Hematopoietic multipotent progenitor cell treated with erythropoietin and hydrocortisone succinate and interleukin-3 and kit ligand, for 6 days (in vitro differentiated cells): ENCODE data around the gene TSPYL2.

Source experiments
- DNase-seq: peaks from one replicate; pipeline ENCODE4 v3.0.0-alpha.2; 2015

TSPYL2 gene

DNA sequence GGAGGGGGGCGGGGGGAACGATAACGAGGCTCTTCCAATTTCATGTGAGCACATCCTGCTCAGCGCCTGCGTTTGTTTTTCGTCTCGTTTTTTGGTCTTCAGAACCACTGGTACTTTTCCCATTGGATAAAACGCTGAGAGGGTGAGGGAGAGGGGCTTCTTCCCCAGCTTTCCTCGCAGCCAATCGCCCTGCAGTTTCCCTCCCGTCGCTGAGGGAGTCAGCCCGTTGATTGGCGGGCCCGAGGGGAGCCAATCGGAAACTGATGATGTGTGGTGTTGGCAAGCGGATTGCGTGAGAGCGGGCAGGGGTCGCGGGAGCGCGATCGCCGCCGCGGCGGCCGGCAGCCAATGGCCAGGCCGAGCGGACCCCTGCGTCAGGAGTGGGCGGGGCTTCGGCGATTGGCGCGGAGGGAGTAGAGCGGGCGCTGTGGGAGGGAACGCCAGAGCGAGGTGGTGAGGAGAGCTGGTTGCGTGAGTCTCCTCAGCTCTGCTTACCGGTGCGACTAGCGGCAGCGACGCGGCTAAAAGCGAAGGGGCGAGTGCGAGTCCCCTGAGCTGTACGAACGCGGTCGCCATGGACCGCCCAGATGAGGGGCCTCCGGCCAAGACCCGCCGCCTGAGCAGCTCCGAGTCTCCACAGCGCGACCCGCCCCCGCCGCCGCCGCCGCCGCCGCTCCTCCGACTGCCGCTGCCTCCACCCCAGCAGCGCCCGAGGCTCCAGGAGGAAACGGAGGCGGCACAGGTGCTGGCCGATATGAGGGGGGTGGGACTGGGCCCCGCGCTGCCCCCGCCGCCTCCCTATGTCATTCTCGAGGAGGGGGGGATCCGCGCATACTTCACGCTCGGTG is at the start of gene TSPYL2:
TSS of gene TSPYL2 (plus strand) at position 443 of the 848 bp plus-strand sequence. CDS start at position 575, 132 bp downstream.
- peak; percentile 91 for DNase-seq

DNA sequence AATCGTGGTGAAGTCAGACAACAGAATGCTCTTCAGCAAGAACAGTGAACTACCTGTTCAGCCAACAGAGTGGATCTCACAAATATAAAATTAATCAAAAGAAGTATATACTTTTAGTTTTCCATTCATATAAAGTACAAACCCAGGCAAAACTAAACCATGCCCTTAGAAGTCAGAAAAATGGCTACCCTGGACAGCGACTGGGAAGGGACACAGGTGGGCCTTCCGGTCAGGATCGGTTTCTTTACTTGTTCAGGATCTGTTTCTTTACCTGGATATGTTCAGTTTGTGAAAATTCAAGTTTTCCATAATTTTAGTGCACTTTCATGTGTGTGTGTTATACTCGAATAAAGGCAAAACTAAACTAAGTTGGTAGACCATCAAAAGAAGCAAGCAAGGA is 46.0 kb upstream of the TSPYL2 start:
- no peak for DNase-seq

GRCh38 chrX:53039236-53039635 is 42.9 kb upstream of the TSPYL2 start:
- DNase-seq = peak; percentile 82

DNA sequence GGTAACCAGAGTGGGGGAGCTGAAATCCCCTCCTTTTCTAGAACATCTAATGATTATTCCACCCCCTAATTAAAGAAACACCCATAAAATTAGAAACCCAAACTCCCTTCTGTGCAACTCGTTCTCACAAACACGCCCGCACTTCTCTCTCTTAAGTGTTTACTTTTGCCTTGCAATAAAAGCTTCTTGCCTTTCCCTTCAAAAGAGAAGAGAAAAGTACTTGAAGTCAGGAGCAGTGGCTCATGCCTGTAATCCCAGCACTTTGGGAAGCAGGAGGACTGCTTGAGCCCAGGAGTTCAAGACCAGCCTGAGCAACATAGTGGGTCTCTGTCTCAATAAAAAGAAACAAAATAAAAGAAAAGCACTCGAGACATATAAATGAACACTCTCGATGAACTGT is 37.2 kb upstream of the TSPYL2 start:
- no peak for DNase-seq

- peak; percentile 18 for DNase-seq
These were observed 34.9 kb upstream of the TSPYL2 start for GRCh38 chrX:53047228-53047627.

DNA sequence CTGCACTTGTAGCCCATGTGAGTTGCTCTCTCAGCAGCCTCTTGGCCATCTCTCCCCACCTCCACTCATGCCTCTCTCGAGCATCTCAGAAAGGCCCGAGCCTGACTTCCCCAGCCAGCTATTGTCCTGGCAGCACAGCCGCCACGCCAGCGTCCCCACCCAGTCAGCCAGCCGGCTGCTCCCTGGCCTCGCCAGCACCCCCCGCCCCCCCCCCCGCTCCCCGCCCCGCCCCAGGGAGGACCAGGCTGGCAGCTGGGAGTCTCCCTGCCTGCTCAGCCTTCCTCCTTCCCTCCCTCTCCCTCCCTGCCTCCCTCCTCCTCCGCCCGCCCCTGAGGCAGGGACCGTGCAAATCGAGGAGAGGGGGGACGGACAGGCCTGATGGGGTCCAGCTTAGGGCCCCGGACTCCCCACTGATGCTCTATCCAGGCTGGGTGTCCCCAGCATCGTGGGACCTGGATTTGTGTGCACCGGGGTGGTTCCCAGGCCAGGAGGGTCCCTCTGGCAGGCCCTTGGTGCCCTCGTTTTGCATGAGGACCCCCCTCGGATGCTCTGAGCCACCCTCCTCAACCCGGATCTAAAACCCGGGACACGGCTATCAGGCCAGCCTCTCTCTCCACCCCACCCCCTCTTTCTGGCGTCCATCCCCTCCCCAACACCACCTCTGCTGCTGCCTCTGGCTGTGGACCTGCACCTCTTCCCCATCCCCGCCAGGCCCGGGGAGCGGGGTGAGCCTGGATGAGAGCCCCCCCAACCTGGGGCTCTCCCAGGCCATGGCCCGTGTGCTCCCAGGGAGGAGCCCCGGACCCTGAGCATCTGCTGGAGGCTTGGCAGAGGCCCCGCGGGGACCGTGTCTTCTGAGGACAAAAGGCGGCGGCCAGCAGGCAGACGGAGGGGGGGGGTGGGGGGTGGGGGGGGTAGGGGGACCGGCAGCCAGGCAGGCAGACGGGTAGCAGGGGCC is 33.7 kb upstream of the TSPYL2 start, which contains the start of gene GPR173:
TSS of gene GPR173 (plus strand) at position 621 of the 958 bp plus-strand sequence. CDS start 27,833 bp downstream, outside the sequence.
- DNase-seq = no peak

GRCh38 chrX:53049127-53049517 is 33.0 kb upstream of the TSPYL2 start:
- no peak for DNase-seq

GRCh38 chrX:53050841-53051240 is 31.3 kb upstream of the TSPYL2 start:
- DNase-seq = no peak

DNA sequence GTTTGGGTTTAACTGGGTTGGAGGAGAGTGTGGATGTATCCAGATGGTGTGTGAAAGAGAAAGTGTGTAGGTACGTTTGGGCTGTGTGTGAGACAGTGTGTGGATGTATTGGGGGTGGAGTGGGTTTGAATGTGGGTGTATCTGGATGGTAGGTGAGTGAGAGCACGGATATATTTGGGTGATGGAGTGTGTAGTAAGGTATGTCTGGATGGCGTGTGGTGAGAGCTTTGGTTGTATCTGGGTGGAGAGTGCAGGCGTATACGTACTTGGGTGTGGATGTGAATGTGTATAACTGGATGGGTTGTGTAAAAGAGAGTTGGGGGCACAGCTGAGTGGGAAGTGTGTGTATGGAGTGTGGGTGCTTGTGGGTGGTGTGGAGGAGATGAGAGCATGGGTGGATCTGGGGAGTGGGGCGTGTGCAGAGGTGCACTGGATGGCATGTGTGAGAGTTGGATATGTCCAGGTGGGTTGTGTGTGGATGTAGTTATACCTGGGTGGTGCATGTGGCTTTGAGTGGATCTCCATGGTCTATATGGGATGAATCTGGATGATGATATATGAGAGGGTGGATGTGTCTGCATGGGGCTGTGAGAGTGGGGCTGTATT is 26.8 kb upstream of the TSPYL2 start:
- no peak for DNase-seq

- DNase-seq = no peak
These were observed 25.9 kb upstream of the TSPYL2 start for GRCh38 chrX:53056292-53056691.

DNA sequence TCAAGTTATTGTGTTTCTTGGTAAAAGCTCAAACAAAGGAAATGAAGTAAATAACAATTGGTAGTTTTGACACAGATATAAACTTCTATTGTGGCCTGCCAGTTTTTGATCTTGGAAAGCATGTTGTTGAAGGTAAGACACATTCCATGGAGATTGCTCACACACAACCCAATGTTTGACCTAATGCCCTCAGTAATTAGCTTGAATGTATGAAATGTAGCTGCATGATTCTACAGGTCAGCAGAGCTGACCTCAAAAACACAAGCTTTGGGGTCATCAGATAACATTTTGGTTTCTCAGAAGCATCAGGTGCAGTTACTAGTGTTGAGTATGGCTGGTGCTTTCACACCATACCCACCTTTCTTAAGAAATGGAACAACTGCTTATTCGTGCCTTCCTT is 17.1 kb upstream of the TSPYL2 start:
- no peak for DNase-seq

GRCh38 chrX:53071064-53071463 is 11.1 kb upstream of the TSPYL2 start:
- DNase-seq = no peak

GRCh38 chrX:53071604-53072417 is 10.4 kb upstream of the TSPYL2 start:
- DNase-seq = peak; percentile 81

- DNase-seq = no peak
These were observed 9.6 kb upstream of the TSPYL2 start for GRCh38 chrX:53072418-53073114.

- DNase-seq = no peak
These were observed 9.0 kb upstream of the TSPYL2 start for GRCh38 chrX:53073115-53073586.

GRCh38 chrX:53075011-53075410 is 7.2 kb upstream of the TSPYL2 start:
- DNase-seq = no peak

- DNase-seq = no peak
These were observed 5.5 kb upstream of the TSPYL2 start for GRCh38 chrX:53076671-53077070.

DNA sequence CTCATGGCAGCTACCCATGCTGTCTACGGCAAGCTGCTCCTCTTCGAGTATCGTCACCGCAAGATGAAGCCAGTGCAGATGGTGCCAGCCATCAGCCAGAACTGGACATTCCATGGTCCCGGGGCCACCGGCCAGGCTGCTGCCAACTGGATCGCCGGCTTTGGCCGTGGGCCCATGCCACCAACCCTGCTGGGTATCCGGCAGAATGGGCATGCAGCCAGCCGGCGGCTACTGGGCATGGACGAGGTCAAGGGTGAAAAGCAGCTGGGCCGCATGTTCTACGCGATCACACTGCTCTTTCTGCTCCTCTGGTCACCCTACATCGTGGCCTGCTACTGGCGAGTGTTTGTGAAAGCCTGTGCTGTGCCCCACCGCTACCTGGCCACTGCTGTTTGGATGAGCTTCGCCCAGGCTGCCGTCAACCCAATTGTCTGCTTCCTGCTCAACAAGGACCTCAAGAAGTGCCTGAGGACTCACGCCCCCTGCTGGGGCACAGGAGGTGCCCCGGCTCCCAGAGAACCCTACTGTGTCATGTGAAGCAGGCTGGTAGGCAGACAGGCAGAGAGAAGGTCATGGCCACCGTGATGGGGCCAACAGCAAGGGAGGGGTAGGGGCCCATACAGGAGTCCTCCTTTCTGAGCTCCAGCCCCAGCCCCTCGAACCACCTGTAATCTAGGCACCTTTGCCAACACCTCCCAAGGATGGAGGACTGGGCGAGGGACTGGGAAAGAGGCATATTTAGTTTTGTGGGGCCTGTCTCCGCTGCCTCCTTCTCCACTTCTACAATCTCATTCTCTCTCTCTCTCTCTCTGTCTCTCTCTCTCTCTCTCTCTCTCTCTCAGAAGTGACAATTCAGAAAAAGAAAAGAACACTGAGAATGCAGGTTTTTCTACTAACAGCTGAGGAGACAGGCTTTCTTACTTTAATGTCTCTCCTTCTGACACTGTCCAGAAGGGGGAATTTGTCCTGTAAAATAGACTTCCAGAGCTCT is 4.7 kb upstream of the TSPYL2 start:
- no peak for DNase-seq

GRCh38 chrX:53078943-53079342 is 3.2 kb upstream of the TSPYL2 start:
- DNase-seq = no peak
